ENCODE measurements around the gene FEM1C.

GRCh38 chr5:115588640-115589039 lies 44.1 kb upstream of the FEM1C start:
- TF ChIP-seq, protein P1, sequence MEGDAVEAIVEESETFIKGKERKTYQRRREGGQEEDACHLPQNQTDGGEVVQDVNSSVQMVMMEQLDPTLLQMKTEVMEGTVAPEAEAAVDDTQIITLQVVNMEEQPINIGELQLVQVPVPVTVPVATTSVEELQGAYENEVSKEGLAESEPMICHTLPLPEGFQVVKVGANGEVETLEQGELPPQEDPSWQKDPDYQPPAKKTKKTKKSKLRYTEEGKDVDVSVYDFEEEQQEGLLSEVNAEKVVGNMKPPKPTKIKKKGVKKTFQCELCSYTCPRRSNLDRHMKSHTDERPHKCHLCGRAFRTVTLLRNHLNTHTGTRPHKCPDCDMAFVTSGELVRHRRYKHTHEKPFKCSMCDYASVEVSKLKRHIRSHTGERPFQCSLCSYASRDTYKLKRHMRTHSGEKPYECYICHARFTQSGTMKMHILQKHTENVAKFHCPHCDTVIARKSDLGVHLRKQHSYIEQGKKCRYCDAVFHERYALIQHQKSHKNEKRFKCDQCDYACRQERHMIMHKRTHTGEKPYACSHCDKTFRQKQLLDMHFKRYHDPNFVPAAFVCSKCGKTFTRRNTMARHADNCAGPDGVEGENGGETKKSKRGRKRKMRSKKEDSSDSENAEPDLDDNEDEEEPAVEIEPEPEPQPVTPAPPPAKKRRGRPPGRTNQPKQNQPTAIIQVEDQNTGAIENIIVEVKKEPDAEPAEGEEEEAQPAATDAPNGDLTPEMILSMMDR (optimal IDR thresholded peaks at IDR 0.05 in 1 of 3, IDR thresholded peaks at IDR 0.05 in 1 of 3, conservative IDR thresholded peaks at IDR 0.05 in 1 of 3; ENCODE audit: extremely low read depth in 1 of 3, insufficient read depth in 2 of 3, low read length in 3 of 3) = no peak
- TF ChIP-seq EZH2 (IDR thresholded peaks at IDR 0.05; ENCODE audit: low read length) = no peak
